Occipital lobe (tissue), 2 donors: Measurements from ENCODE around the gene GIGYF2. TPM values are rescaled to one million over a fixed set of nuclear protein-coding genes. Genes with fewer than 3 reads are reported as not detected.
"Not testable (repeated sequence)": the region's sequence is repeated elsewhere in the genome, so short reads cannot be mapped to it uniquely, and the experiment has no call there.

ENCODE experiments used
- DNase-seq: peaks from one replicate; lab custom pipeline; 2025; lab: John Stamatoyannopoulos, UW
- total RNA-seq: library from RNA; depleted of rRNA; stranded (reverse); fragments of >200 nt; gene quantifications from one replicate; pipeline ENCODE4 v1.2.3, GENCODE V29; 2014

Gene GIGYF2
- total RNA-seq, 1 donor from 2014 or later = 111 TPM

GRCh38 chr2:232687382-232688160, 9.6 kb upstream of the GIGYF2 start:
- DNase-seq = no peak

GRCh38 chr2:232688201-232688600, 8.9 kb upstream of the GIGYF2 start:
- no peak for DNase-seq

- no peak for DNase-seq
These were observed 7.8 kb upstream of the GIGYF2 start for GRCh38 chr2:232689152-232689910.

GRCh38 chr2:232691117-232691516, 6.0 kb upstream of the GIGYF2 start:
- not testable (repeated sequence) for DNase-seq

- DNase-seq = no peak
These were observed 3.8 kb upstream of the GIGYF2 start for GRCh38 chr2:232693344-232693743.

GRCh38 chr2:232696609-232697058, 497 bp upstream of the GIGYF2 start:
- DNase-seq = no peak

- no peak for DNase-seq
These were observed 628 bp downstream of the GIGYF2 start for GRCh38 chr2:232697807-232698110.

GRCh38 chr2:232698556-232699091, 1.5 kb downstream of the GIGYF2 start:
- no peak for DNase-seq

- DNase-seq = no peak
These were observed 2.0 kb downstream of the GIGYF2 start for GRCh38 chr2:232699110-232699509.

- no peak for DNase-seq
These were observed 3.0 kb downstream of the GIGYF2 start for GRCh38 chr2:232700154-232700553.

- no peak for DNase-seq
These were observed 9.9 kb downstream of the GIGYF2 start for GRCh38 chr2:232707076-232707475.

GRCh38 chr2:232713505-232713904, 16.4 kb downstream of the GIGYF2 start:
- DNase-seq = no peak

- DNase-seq = no peak
These were observed 17.8 kb downstream of the GIGYF2 start for GRCh38 chr2:232714969-232715368.

- not testable (repeated sequence) for DNase-seq
These were observed 22.9 kb downstream of the GIGYF2 start for GRCh38 chr2:232720056-232720455.

- DNase-seq = no peak
These were observed 24.1 kb downstream of the GIGYF2 start for GRCh38 chr2:232721261-232721660.

GRCh38 chr2:232721882-232722281, 24.8 kb downstream of the GIGYF2 start:
- DNase-seq = no peak

GRCh38 chr2:232723027-232723426, 25.9 kb downstream of the GIGYF2 start:
- DNase-seq = no peak

- no peak for DNase-seq
These were observed 31.7 kb downstream of the GIGYF2 start for GRCh38 chr2:232728785-232729184.

GRCh38 chr2:232731470-232731869, 34.3 kb downstream of the GIGYF2 start:
- DNase-seq = no peak

- DNase-seq = no peak
These were observed 44.2 kb downstream of the GIGYF2 start for GRCh38 chr2:232741294-232741693.

GRCh38 chr2:232741972-232742371, 44.8 kb downstream of the GIGYF2 start:
- no peak for DNase-seq

GRCh38 chr2:232744963-232745362, 47.8 kb downstream of the GIGYF2 start:
- no peak for DNase-seq

GRCh38 chr2:232748038-232748437, 50.9 kb downstream of the GIGYF2 start:
- no peak for DNase-seq
